ENCODE measurements around the gene MAVS. TPM values are rescaled to one million over a fixed set of nuclear protein-coding genes. Genes with fewer than 3 reads are reported as not detected.

MAVS gene
- total RNA-seq (2021): 24.2 and 24.3 TPM in 2 replicates
- long read RNA-seq, full-length matches to known transcripts: 60 of 96 reads
- long read RNA-seq, partial matches to known transcripts: 27 of 96 reads
- long read RNA-seq, other reads (novel, unspliced or antisense): 9 of 96 reads

DNA sequence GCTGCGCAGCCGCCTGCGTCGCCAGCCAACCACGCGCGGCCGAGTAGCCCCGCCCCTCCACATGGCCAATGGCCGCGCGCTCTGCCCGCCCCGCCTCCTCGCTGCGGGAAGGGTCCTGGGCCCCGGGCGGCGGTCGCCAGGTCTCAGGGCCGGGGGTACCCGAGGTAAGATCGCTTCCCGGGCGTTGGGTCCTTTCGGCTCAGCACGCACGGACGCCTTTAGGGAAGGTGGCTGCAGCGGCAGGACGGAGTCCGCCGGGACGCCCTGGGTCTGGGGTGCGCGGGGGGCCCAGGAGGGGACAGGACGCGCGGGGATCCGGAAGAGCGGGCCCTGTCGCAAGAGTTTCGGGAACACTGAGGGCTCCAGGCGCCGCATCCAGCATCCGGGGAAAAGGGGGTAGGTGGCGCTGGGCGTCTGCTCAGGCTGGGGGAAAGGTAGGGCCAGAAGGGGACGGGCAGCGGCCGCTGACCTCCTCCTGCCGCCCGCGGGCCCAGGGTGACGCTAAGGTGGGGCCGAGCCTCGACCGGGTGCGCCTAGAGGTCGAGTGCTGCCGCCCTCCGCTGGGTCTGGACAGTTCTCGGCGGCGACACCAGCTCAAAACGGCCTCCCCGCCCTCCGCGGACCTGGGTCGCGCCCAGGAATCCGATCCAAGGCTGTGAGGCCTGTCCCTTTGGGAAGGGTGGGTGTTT is at the start of gene MAVS:
TSS of gene MAVS (plus strand) at position 95 of the 689 bp plus-strand sequence. CDS start 7,791 bp downstream, outside the sequence.
- H2AFZ ChIP-seq (ENCODE audit: low read length): no peak within 1 kb of the TSS
- H4K91ac ChIP-seq (ENCODE audit: insufficient read length, low read depth, low read length): no peak within 1 kb of the TSS
- H3T11ph ChIP-seq (ENCODE audit: low read length): no peak within 1 kb of the TSS
- Mint-ChIP-seq H3K4me3 (peak within 1 kb of the TSS; percentile 81 to 90), H3K27me3 (ENCODE audit: low read depth) (no peaks in the 10 kb centered on the region; the same call in 1 of the 2 replicates), H3K9me3 (no peaks in the 10 kb centered on the region), H3K4me1 (peaks cover 7 to 10% of the 10 kb centered on the region in 2 experiments), H3K27ac (peak within 1 kb of the TSS in 2 of 3 experiments; percentile 72 to 79; a peak in 3 of 7 replicates), H3K36me3 (ENCODE audit: insufficient read depth in 1 of 3, low read depth in 3 of 3) (0 out of 7 replicates have a peak, but pooled peaks cover 0 to 5% (median 0%) of the 10 kb centered on the region in 3 experiments)
- H3K4ac ChIP-seq (ENCODE audit: low read depth, low read length): no peak within 1 kb of the TSS
- H3K79me1 ChIP-seq (ENCODE audit: insufficient read depth, low read depth, low read length, poor library complexity, severe bottlenecking): no peaks in the 10 kb centered on the region
- peaks cover 13% of the 10 kb centered on the region for H3K23me2 ChIP-seq (ENCODE audit: insufficient read length, low read depth, low read length, poor library complexity, severe bottlenecking)
- no peak within 1 kb of the TSS for H2BK12ac ChIP-seq (ENCODE audit: insufficient read length, low read depth, low read length)
- no peak within 1 kb of the TSS for H4K8ac ChIP-seq (replicated peaks; ENCODE audit: insufficient read length, low read depth, low read length)
- no peak within 1 kb of the TSS for H2BK20ac ChIP-seq (ENCODE audit: low read depth, low read length, poor library complexity, severe bottlenecking)
- H2BK5ac ChIP-seq (ENCODE audit: insufficient read length, low read length): no peak within 1 kb of the TSS
- TF ChIP-seq, protein P1, sequence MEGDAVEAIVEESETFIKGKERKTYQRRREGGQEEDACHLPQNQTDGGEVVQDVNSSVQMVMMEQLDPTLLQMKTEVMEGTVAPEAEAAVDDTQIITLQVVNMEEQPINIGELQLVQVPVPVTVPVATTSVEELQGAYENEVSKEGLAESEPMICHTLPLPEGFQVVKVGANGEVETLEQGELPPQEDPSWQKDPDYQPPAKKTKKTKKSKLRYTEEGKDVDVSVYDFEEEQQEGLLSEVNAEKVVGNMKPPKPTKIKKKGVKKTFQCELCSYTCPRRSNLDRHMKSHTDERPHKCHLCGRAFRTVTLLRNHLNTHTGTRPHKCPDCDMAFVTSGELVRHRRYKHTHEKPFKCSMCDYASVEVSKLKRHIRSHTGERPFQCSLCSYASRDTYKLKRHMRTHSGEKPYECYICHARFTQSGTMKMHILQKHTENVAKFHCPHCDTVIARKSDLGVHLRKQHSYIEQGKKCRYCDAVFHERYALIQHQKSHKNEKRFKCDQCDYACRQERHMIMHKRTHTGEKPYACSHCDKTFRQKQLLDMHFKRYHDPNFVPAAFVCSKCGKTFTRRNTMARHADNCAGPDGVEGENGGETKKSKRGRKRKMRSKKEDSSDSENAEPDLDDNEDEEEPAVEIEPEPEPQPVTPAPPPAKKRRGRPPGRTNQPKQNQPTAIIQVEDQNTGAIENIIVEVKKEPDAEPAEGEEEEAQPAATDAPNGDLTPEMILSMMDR (conservative IDR thresholded peaks at IDR 0.05): no peak
- H3K23ac ChIP-seq (ENCODE audit: insufficient read length, low read depth, low read length): no peak within 1 kb of the TSS
- peak; percentile 90 for DNase-seq
- H2BK15ac ChIP-seq (ENCODE audit: low read depth, low read length): no peak within 1 kb of the TSS
- H3K27ac ChIP-seq (ENCODE audit: insufficient read length, low read depth, low read length): no peak within 1 kb of the TSS
- no peaks in the 10 kb centered on the region; the same call in 1 of the 2 replicates for H3K79me2 ChIP-seq (ENCODE audit: insufficient read depth, low read length)
- peak within 1 kb of the TSS; percentile 83 for H3K18ac ChIP-seq (ENCODE audit: insufficient read length, low read depth, low read length)
- H3K9me3 ChIP-seq (ENCODE audit: control insufficient read depth, low read depth, low read length): no peaks in the 10 kb centered on the region
- H4K5ac ChIP-seq (ENCODE audit: insufficient read length, low read depth, low read length): no peak within 1 kb of the TSS
- H3K4me2 ChIP-seq (ENCODE audit: insufficient read depth, insufficient read length, low read length): peak within 1 kb of the TSS; percentile 84
- WGBS (ENCODE audit: extremely low coverage, insufficient read length, low lambda C conversion rate): no CpG with 5 or more reads among the region's 72 CpGs
- H3K4me1 ChIP-seq (ENCODE audit: insufficient read depth, low read length): no peaks in the 10 kb centered on the region
- no peaks in the 10 kb centered on the region for H4K20me1 ChIP-seq (ENCODE audit: control insufficient read depth, insufficient read depth, insufficient read length)
- H3K27me3 ChIP-seq (ENCODE audit: insufficient read depth, low read length): no peaks in the 10 kb centered on the region
- H3K14ac ChIP-seq (ENCODE audit: insufficient read depth, low read length): peak within 1 kb of the TSS; percentile 83
- no peak within 1 kb of the TSS for H2BK120ac ChIP-seq (ENCODE audit: low read depth, low read length, poor library complexity, severe bottlenecking)
- H2AK5ac ChIP-seq (ENCODE audit: insufficient read length, low read length): no peak within 1 kb of the TSS
- no peak within 1 kb of the TSS for H3K56ac ChIP-seq (ENCODE audit: insufficient read length, low read depth, low read length)
- peak within 1 kb of the TSS; percentile 68 for H3K9ac ChIP-seq (ENCODE audit: extremely low read depth, insufficient read length, low read length)
